GM10266 (cell line): ENCODE data around the gene MAPK1.
"Not testable (repeated sequence)": the region's sequence is repeated elsewhere in the genome, so short reads cannot be mapped to it uniquely, and the experiment has no call there.

ENCODE experiments used
- DNase-seq: peaks from one replicate; pipeline ENCODE4 v3.0.0; 2012; ENCODE audit errors: extremely low spot score
- CTCF ChIP-seq: IDR thresholded peaks from 2 replicates; pipeline ENCODE4 v1.5.1; 2012; ENCODE audit warnings: mild to moderate bottlenecking, low read depth; ENCODE audit not compliant: control insufficient read depth, insufficient read depth; ENCODE audit errors: missing control alignments

The MAPK1 gene

GRCh38 chr22:21849489-21849888, 18.0 kb downstream of the MAPK1 start:
- DNase-seq, result no peak

GRCh38 chr22:21848057-21848456, 19.4 kb downstream of the MAPK1 start:
- DNase-seq, result not testable (repeated sequence)

More at GRCh38 chr22:21849489-21849888, 18.0 kb downstream of the MAPK1 start:
- no peak for TF ChIP-seq CTCF

- DNase-seq, result no peak
These were observed 21.6 kb downstream of the MAPK1 start for GRCh38 chr22:21845558-21846453.

GRCh38 chr22:21842946-21843345, 24.5 kb downstream of the MAPK1 start:
- DNase-seq, result no peak
- no peak for TF ChIP-seq CTCF

More at GRCh38 chr22:21845558-21846453, 21.6 kb downstream of the MAPK1 start:
- no peak for TF ChIP-seq CTCF

- DNase-seq, result no peak
- TF ChIP-seq CTCF, result no peak
These were observed 26.0 kb downstream of the MAPK1 start for GRCh38 chr22:21841422-21841821.

GRCh38 chr22:21840236-21840823, 27.1 kb downstream of the MAPK1 start:
- DNase-seq, result no peak
- no peak for TF ChIP-seq CTCF

GRCh38 chr22:21839765-21840140, 27.7 kb downstream of the MAPK1 start:
- TF ChIP-seq CTCF, result no peak
- no peak for DNase-seq

GRCh38 chr22:21839104-21839764, 28.2 kb downstream of the MAPK1 start:
- DNase-seq, result not testable (repeated sequence)
